Glutamatergic neuron (in vitro differentiated cells): Measurements from ENCODE around the gene ZPR1. TPM values are rescaled to one million over a fixed set of nuclear protein-coding genes. Genes with fewer than 3 reads are reported as not detected.

ENCODE experiments used
- DNase-seq: peaks from one replicate; pipeline ENCODE4 v3.0.0; 2022
- H3K27ac Mint-ChIP-seq: one replicate; pipeline ENCODE4 v1.8.0; 2020; ENCODE audit warnings: mild to moderate bottlenecking, mixed read lengths, inconsistent platforms; ENCODE audit not compliant: unreplicated experiment
- H3K27me3 Mint-ChIP-seq: one replicate; pipeline ENCODE4 v1.8.0; 2020; ENCODE audit warnings: mild to moderate bottlenecking, moderate library complexity, mixed read lengths, inconsistent platforms; ENCODE audit not compliant: unreplicated experiment
- H3K36me3 Mint-ChIP-seq: one replicate; pipeline ENCODE4 v1.8.0; 2020; ENCODE audit warnings: mild to moderate bottlenecking, mixed read lengths, inconsistent platforms; ENCODE audit not compliant: unreplicated experiment
- H3K4me1 Mint-ChIP-seq: one replicate; pipeline ENCODE4 v1.8.0; 2020; ENCODE audit warnings: mild to moderate bottlenecking, low read depth, mixed read lengths, inconsistent platforms; ENCODE audit not compliant: unreplicated experiment
- H3K4me3 Mint-ChIP-seq: one replicate; pipeline ENCODE4 v1.8.0; 2020; ENCODE audit warnings: mild to moderate bottlenecking, mixed read lengths, inconsistent platforms; ENCODE audit not compliant: unreplicated experiment
- H3K9me3 Mint-ChIP-seq: one replicate; pipeline ENCODE4 v1.8.0; 2020; ENCODE audit warnings: mild to moderate bottlenecking, moderate library complexity, mixed read lengths, inconsistent platforms; ENCODE audit not compliant: unreplicated experiment
- CTCF ChIP-seq: fragments of 200-600 bp; sonication (generic); IDR thresholded peaks from one replicate; pipeline ENCODE4 v1.5.0; 2021; ENCODE audit not compliant: partially characterized antibody, unreplicated experiment
- total RNA-seq: library from RNA; stranded (reverse); fragmentation: NEBNext Ultra II Directional; extraction: Animal tissue kit (Norgen Biotek cat#: 25700); gene quantifications from one replicate; pipeline ENCODE4 v1.2.1, GENCODE V29; 2021; ENCODE audit not compliant: unreplicated experiment

The ZPR1 gene
- total RNA-seq, 1 donor from 2014 or later = 61.9 TPM

- DNase-seq = no peak
- Mint-ChIP-seq H3K4me3 (no peak overlapping the region), H3K27ac (no peak overlapping the region), H3K9me3 (no peaks in the 10 kb centered on the region), H3K4me1 (no peaks in the 10 kb centered on the region), H3K36me3 (no peaks in the 10 kb centered on the region), H3K27me3 (peaks cover 2% of the 10 kb centered on the region)
- no peak for TF ChIP-seq CTCF
These were observed 42.5 kb upstream of the ZPR1 start for GRCh38 chr11:116830184-116830912.

GRCh38 chr11:116829525-116830183 is 41.8 kb upstream of the ZPR1 start, which contains the start of gene APOC3:
APOC3 (plus strand) TSS chr11:116829907; CDS start chr11:116830583, 676 bp downstream.
- Mint-ChIP-seq H3K4me1 (no peaks in the 10 kb centered on the region), H3K36me3 (no peaks in the 10 kb centered on the region), H3K4me3 (no peak within 1 kb of the TSS), H3K27ac (no peak within 1 kb of the TSS), H3K9me3 (no peaks in the 10 kb centered on the region), H3K27me3 (no peaks in the 10 kb centered on the region)
- TF ChIP-seq CTCF = no peak
- no peak for DNase-seq

- H3K9me3 Mint-ChIP-seq = no peaks in the 10 kb centered on the region
These were observed 41.1 kb upstream of the ZPR1 start for GRCh38 chr11:116828632-116829524.

GRCh38 chr11:116827461-116827860 is 39.6 kb upstream of the ZPR1 start:
- DNase-seq = no peak
- no peaks in the 10 kb centered on the region for H3K36me3 Mint-ChIP-seq
- TF ChIP-seq CTCF = no peak

More at GRCh38 chr11:116828632-116829524, 41.1 kb upstream of the ZPR1 start:
- H3K4me1 Mint-ChIP-seq = no peaks in the 10 kb centered on the region
- TF ChIP-seq CTCF = no peak
- no peak overlapping the region for H3K27ac Mint-ChIP-seq
- no peaks in the 10 kb centered on the region for H3K36me3 Mint-ChIP-seq
- no peaks in the 10 kb centered on the region for H3K27me3 Mint-ChIP-seq
- no peak overlapping the region for H3K4me3 Mint-ChIP-seq
- no peak for DNase-seq

More at GRCh38 chr11:116827461-116827860, 39.6 kb upstream of the ZPR1 start:
- H3K27ac Mint-ChIP-seq = no peak overlapping the region
- no peaks in the 10 kb centered on the region for H3K9me3 Mint-ChIP-seq
- no peaks in the 10 kb centered on the region for H3K27me3 Mint-ChIP-seq
- no peaks in the 10 kb centered on the region for H3K4me1 Mint-ChIP-seq
- no peak overlapping the region for H3K4me3 Mint-ChIP-seq
